ENCODE measurements around the gene KRTAP5-1. TPM values are rescaled to one million over a fixed set of nuclear protein-coding genes. Genes with fewer than 3 reads are reported as not detected.
"Not testable (repeated sequence)": the region's sequence is repeated elsewhere in the genome, so short reads cannot be mapped to it uniquely, and the experiment has no call there.

KRTAP5-1 gene
- total RNA-seq = not detected

DNA sequence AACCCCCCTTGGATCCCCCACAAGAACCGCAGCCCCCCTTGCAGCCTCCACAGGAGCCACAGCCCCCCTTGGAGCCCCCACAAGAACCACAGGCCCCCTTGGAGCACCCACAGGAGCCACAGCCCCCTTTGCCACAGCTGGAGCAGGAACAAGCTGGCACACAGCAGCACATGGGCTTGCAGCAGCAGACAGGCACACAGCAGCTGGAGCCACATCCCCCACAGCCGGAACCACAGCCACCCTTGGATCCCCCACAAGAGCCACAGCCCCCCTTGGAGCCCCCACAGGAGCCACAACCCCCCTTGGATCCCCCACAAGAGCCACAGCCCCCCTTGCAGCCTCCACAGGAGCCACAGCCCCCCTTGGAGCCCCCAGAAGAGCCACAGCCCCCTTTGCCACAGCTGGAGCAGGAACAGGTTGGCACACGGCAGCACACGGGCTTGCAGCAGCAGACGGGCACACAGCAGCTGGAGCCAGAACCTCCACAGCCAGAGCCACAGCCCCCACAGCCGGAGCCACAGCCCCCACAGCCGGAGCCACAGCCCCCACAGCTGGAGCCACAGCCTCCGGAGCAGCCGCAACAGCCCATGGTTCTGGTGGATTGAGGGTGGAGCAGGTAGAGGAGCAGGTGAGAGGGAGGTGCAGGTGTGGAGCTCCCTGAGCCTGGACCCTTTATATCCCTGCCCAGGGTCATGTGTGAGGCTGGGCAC, at the start of gene KRTAP5-1:
KRTAP5-1 (minus strand) TSS at position 623 of the 710 bp plus-strand sequence; CDS start at position 589, 34 bp downstream.
- H3K9me3 Mint-ChIP-seq; H3K36me3 Mint-ChIP-seq (ENCODE audit: low read depth); intact Hi-C loops (cut with micrococcal nuclease); H3K4me3 Mint-ChIP-seq; DNase-seq; CTCF ChIA-PET; H3K27ac Mint-ChIP-seq; H3K27me3 Mint-ChIP-seq (ENCODE audit: low read depth): not testable (repeated sequence)
- H3K4me1 Mint-ChIP-seq (ENCODE audit: low read depth) = peaks cover 19% of the 10 kb centered on the region

DNA sequence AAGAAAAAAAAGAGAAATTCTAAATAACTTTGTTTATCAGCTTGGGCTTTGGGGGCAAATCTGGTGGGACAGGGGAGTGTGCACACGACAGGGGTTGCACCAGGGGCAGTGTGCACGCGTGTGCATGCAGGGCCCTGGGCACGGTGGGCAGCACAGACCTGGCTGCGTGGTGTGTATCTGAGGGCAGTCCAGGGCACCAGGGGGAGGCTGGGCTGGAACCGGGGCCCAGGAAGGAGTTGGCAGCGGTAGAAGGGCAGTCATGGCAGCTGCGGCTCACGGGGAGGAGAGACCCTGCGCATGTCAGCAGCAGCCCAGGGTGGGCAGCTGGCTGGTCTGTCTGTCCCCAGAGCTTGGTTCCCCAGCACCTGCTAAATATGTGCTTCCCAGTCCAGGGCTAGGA, 48.8 kb upstream of the KRTAP5-1 start:
- CTCF ChIA-PET = interaction anchor here (0.7 to 1.8 kb wide), 4 partner anchors 8 to 214 kb away, joined by 3 to 6 read pairs (median 4); no protein-coding TSS in a partner anchor

GRCh38 chr11:1632053-1632714, 47.1 kb upstream of the KRTAP5-1 start:
- H3K27ac Mint-ChIP-seq = no peak overlapping the region
- H3K27me3 Mint-ChIP-seq (ENCODE audit: low read depth) = peaks cover 25% of the 10 kb centered on the region
- H3K9me3 Mint-ChIP-seq = no peaks in the 10 kb centered on the region

More for the DNA sequence above, 48.8 kb upstream of the KRTAP5-1 start:
- H3K4me1 Mint-ChIP-seq (ENCODE audit: low read depth) = peaks cover 3% of the 10 kb centered on the region
- H3K36me3 Mint-ChIP-seq (ENCODE audit: low read depth) = no peaks in the 10 kb centered on the region
- no peak overlapping the region for H3K4me3 Mint-ChIP-seq
- H3K9me3 Mint-ChIP-seq = no peaks in the 10 kb centered on the region
- no peak overlapping the region for H3K27ac Mint-ChIP-seq
- peaks cover 24% of the 10 kb centered on the region for H3K27me3 Mint-ChIP-seq (ENCODE audit: low read depth)
- no peak for DNase-seq
- intact Hi-C loops (cut with micrococcal nuclease) = no loop called here

GRCh38 chr11:1631066-1631568, 46.0 kb upstream of the KRTAP5-1 start:
- DNase-seq = no peak
- Mint-ChIP-seq H3K27me3 (ENCODE audit: low read depth) (peaks cover 25% of the 10 kb centered on the region), H3K36me3 (ENCODE audit: low read depth) (no peaks in the 10 kb centered on the region), H3K4me1 (ENCODE audit: low read depth) (peaks cover 4% of the 10 kb centered on the region), H3K27ac (no peak overlapping the region), H3K9me3 (no peaks in the 10 kb centered on the region), H3K4me3 (no peak overlapping the region)
- CTCF ChIA-PET = interaction anchor here (0.6 to 2.7 kb wide), 9 partner anchors 9 to 84 kb away, joined by 3 to 16 read pairs (median 5); partner anchors contain the start of gene KRTAP5-4
- intact Hi-C loops (cut with micrococcal nuclease) = no loop called here

More at GRCh38 chr11:1632053-1632714, 47.1 kb upstream of the KRTAP5-1 start:
- DNase-seq = no peak
- Mint-ChIP-seq H3K4me1 (ENCODE audit: low read depth) (peaks cover 4% of the 10 kb centered on the region), H3K4me3 (no peak overlapping the region), H3K36me3 (ENCODE audit: low read depth) (no peaks in the 10 kb centered on the region)
- CTCF ChIA-PET = interaction anchor here (0.7 to 2.7 kb wide), 7 partner anchors 8 to 113 kb away, joined by 3 to 16 read pairs (median 5); no protein-coding TSS in a partner anchor
- intact Hi-C loops (cut with micrococcal nuclease) = no loop called here

GRCh38 chr11:1630271-1630670, 45.2 kb upstream of the KRTAP5-1 start:
- intact Hi-C loops (cut with micrococcal nuclease) = no loop called here
- H3K4me3 Mint-ChIP-seq = no peak overlapping the region
- H3K9me3 Mint-ChIP-seq = no peaks in the 10 kb centered on the region
- H3K36me3 Mint-ChIP-seq (ENCODE audit: low read depth) = no peaks in the 10 kb centered on the region
- peaks cover 4% of the 10 kb centered on the region for H3K4me1 Mint-ChIP-seq (ENCODE audit: low read depth)
- no peak for DNase-seq
- peaks cover 25% of the 10 kb centered on the region for H3K27me3 Mint-ChIP-seq (ENCODE audit: low read depth)
- CTCF ChIA-PET = interaction anchor here (1.9 to 2.7 kb wide), 4 partner anchors 10 to 83 kb away, joined by 5 to 16 read pairs (median 9); no protein-coding TSS in a partner anchor
- no peak overlapping the region for H3K27ac Mint-ChIP-seq

DNA sequence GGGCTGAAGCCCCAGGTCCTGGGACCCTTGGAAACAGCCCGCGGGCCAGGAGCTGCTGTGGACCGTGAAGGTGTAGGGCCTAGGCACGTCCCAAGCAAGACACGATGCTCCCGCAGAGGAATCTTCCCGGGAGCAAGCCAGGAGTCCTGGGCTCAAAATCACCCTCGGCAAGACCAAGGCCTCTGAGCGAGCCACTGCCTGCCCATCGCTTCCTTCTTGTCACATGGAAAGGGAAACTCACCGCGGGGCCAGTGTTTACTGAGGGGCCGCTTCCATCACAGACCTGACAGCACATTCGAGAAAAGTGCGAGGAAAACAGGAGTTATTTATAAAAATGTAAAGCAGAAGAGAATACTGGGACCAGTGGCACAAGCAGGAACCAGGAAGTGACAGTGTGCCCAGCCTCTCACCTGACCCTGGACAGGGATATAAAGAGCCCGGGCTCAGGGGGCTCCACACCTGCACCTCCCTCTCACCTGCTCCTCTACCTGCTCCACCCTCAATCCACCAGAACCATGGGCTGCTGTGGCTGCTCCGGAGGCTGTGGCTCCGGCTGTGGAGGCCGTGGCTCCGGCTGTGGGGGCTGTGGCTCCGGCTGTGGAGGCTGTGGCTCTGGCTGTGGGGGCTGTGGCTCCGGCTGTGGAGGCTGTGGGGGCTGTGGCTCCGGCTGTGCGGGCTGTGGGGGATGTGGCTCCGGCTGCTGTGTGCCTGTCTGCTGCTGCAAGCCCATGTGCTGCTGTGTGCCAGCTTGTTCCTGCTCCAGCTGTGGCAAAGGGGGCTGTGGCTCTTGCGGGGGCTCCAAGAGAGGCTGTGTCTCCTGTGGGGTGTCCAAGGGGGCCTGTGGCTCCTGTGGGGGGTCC, 44.5 kb upstream of the KRTAP5-1 start, which contains the start of gene KRTAP5-5:
KRTAP5-5 (plus strand) TSS at position 450 of the 860 bp plus-strand sequence; CDS start at position 516, 66 bp downstream.
- H3K27me3 Mint-ChIP-seq (ENCODE audit: low read depth) = peaks cover 21% of the 10 kb centered on the region
- intact Hi-C loops (cut with micrococcal nuclease) = loop anchor here (2.0 kb wide), 1 partner anchor 83 kb away; no protein-coding TSS in a partner anchor

GRCh38 chr11:1628506-1629325, 43.6 kb upstream of the KRTAP5-1 start:
- Mint-ChIP-seq H3K36me3 (ENCODE audit: low read depth) (no peaks in the 10 kb centered on the region), H3K9me3 (no peaks in the 10 kb centered on the region), H3K4me3 (no peak overlapping the region), H3K27me3 (ENCODE audit: low read depth) (peaks cover 21% of the 10 kb centered on the region), H3K4me1 (ENCODE audit: low read depth) (peaks cover 4% of the 10 kb centered on the region), H3K27ac (no peak overlapping the region)
- CTCF ChIA-PET = interaction anchor here (0.7 to 2.7 kb wide), 8 partner anchors 9 to 82 kb away, joined by 3 to 21 read pairs (median 4); no protein-coding TSS in a partner anchor
- intact Hi-C loops (cut with micrococcal nuclease) = loop anchor here (1.0 to 2.0 kb wide), 2 partner anchors 33 to 82 kb away; no protein-coding TSS in a partner anchor
- peak; percentile 65 for DNase-seq

More for the DNA sequence above, 44.5 kb upstream of the KRTAP5-1 start, which contains the start of gene KRTAP5-5:
- CTCF ChIA-PET = interaction anchor here (0.7 to 2.7 kb wide), 7 partner anchors 8 to 55 kb away, joined by 3 to 21 read pairs (median 5); no protein-coding TSS in a partner anchor
- no peak for DNase-seq
- Mint-ChIP-seq H3K4me1 (ENCODE audit: low read depth) (peaks cover 4% of the 10 kb centered on the region), H3K4me3 (no peak within 1 kb of the TSS), H3K36me3 (ENCODE audit: low read depth) (no peaks in the 10 kb centered on the region), H3K9me3 (no peaks in the 10 kb centered on the region), H3K27ac (no peak within 1 kb of the TSS)

DNA sequence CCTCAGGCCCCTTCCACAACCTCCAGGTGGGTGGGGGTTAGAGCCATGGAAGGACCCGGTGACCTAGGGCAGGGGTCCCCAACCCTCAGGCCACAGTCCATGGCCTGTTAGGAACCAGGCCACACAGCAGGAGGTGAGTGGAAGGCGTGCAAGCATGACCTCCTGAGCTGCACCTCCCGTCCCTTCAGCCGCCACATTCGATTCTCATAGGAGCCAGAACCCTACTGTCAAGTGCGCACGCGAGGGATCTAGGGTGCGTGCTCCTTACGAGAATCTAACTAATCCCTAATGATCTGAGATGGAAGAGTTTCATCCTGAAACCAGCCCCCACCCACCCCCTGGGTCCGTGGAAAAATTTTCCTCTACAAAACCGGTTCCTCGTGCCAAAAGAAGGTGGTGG, 40.5 kb upstream of the KRTAP5-1 start:
- Mint-ChIP-seq H3K4me3 (no peak overlapping the region), H3K9me3 (no peaks in the 10 kb centered on the region), H3K27ac (no peak overlapping the region), H3K27me3 (ENCODE audit: low read depth) (peaks cover 13% of the 10 kb centered on the region), H3K4me1 (ENCODE audit: low read depth) (peaks cover 4% of the 10 kb centered on the region), H3K36me3 (ENCODE audit: low read depth) (no peaks in the 10 kb centered on the region)
- CTCF ChIA-PET = interaction anchor here (0.6 to 1.3 kb wide), 2 partner anchors 8 to 12 kb away, joined by 4 to 5 read pairs; no protein-coding TSS in a partner anchor
- intact Hi-C loops (cut with micrococcal nuclease) = no loop called here
- DNase-seq = no peak

- no peak overlapping the region for H3K27ac Mint-ChIP-seq
These were observed 39.5 kb upstream of the KRTAP5-1 start for GRCh38 chr11:1624621-1625020.

DNA sequence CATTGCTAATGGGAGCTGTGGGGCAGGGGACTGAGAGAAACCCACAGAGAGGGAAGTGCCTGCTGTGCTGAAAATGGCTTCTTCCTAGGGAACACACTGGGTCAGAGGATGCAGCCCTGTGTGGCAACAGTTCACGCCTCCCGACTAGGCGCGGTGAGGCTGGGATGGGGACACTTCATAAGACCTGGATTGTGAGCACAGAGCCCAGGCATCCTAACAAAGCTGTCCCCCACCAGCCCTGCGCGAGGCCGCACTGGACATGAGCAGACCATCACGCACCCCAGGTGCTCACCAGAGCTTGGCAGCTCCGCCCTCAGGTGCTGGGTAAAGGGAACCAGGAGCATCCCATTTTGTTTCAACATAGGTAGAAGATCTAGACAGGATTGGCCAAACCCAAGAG, 38.6 kb upstream of the KRTAP5-1 start:
- CTCF ChIA-PET = interaction anchor here (1.9 kb wide), 1 partner anchor 28 kb away, joined by 4 read pairs; no protein-coding TSS in a partner anchor
- intact Hi-C loops (cut with micrococcal nuclease) = no loop called here
- Mint-ChIP-seq H3K4me1 (ENCODE audit: low read depth) (peaks cover 4% of the 10 kb centered on the region), H3K36me3 (ENCODE audit: low read depth) (no peaks in the 10 kb centered on the region), H3K9me3 (no peaks in the 10 kb centered on the region), H3K4me3 (no peak overlapping the region), H3K27me3 (ENCODE audit: low read depth) (peaks cover 3% of the 10 kb centered on the region), H3K27ac (no peak overlapping the region)
- DNase-seq = no peak

More at GRCh38 chr11:1624621-1625020, 39.5 kb upstream of the KRTAP5-1 start:
- Mint-ChIP-seq H3K4me1 (ENCODE audit: low read depth) (peaks cover 4% of the 10 kb centered on the region), H3K9me3 (no peaks in the 10 kb centered on the region), H3K36me3 (ENCODE audit: low read depth) (no peaks in the 10 kb centered on the region), H3K4me3 (no peak overlapping the region), H3K27me3 (ENCODE audit: low read depth) (peaks cover 10% of the 10 kb centered on the region)
- intact Hi-C loops (cut with micrococcal nuclease) = no loop called here
- DNase-seq = no peak
- CTCF ChIA-PET = interaction anchor here (1.9 kb wide), 1 partner anchor 29 kb away, joined by 4 read pairs; no protein-coding TSS in a partner anchor
